H1 (cell line): ENCODE measurements around the gene CRB2.

Experiments
- CREB1 ChIP-seq: IDR thresholded peaks from 2 replicates; pipeline ENCODE4 v1.6.1; 2012; ENCODE audit warnings: inconsistent platforms
- CTCF ChIP-seq, 3 experiments: IDR thresholded peaks; 1 replicate in 2 of 3; 2 replicates in 1 of 3; pipeline versions ENCODE4 v1.5.1 to v1.6.1; 2011; ENCODE audit warnings: low read length in 3 of 3, mild to moderate bottlenecking in 3 of 3, inconsistent platforms in 2 of 3, low read depth in 1 of 3, moderate library complexity in 1 of 3; ENCODE audit not compliant: insufficient read depth in 1 of 3; ENCODE audit errors: control extremely low read depth in 1 of 3
- POLR2A ChIP-seq, 2 experiments: IDR thresholded peaks; 1 replicate in 1 of 2; 2 replicates in 1 of 2; pipeline ENCODE4 v1.6.1; 2011; ENCODE audit warnings: low read depth in 2 of 2, low read length in 2 of 2, mild to moderate bottlenecking in 2 of 2; ENCODE audit errors: control extremely low read depth in 1 of 2
- POLR2AphosphoS5 ChIP-seq: IDR thresholded peaks from 2 replicates; pipeline ENCODE4 v1.6.1; 2011; ENCODE audit warnings: low read depth, low read length
- RFX5 ChIP-seq: IDR thresholded peaks from 2 replicates; pipeline ENCODE4 v1.6.1; 2011; ENCODE audit warnings: low read depth, low read length, improper control_type of control experiment, borderline replicate concordance
- SP4 ChIP-seq: IDR thresholded peaks from 2 replicates; pipeline ENCODE4 v1.6.1; 2012; ENCODE audit warnings: low read length, inconsistent platforms

DNA sequence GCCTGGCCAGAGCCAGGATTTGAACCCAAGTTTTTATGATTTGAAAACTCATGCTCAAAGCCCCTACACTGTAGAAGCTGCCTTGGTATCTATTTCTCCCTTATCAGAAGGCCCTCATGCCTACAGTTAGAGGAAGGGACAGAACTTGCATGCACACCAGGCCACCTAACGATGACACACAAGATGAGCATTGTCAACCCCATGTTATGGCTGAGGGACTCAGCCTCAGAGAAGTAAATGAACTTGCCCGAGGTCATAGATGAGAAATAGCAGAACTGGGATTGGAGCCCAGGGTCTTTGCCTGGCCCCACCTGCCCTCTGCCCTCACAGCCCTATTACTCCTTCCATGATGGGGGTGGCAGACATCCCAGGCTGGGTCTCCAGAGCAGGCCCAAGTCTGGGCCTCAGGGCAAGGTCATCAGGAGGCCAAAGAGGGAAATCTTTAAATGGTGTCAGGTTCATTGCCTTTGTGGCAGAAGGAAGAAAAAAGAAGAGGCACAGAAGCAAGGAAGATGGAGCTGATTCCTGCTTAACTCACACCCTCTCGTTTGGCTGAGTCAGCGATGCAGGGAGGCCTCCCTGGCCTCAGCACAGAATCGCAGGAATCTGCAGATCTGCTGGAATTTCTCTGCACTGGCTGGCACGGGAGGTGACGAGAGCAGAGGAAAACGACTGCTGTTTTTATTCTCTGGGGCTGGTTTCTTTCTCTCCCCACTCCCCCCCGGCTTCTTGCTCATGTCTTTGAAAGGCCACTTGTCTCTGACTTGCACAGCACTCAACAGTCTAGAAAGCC lies 20.6 kb upstream of the CRB2 start:
- no peak for TF ChIP-seq SP4
- no peak for TF ChIP-seq POLR2AphosphoS5
- no peak for TF ChIP-seq CTCF (IDR thresholded peaks at IDR 0.05; ENCODE audit: control extremely low read depth in 1 of 3, insufficient read depth in 1 of 3, low read depth in 1 of 3, low read length in 3 of 3)
- no peak for TF ChIP-seq POLR2A (IDR thresholded peaks at IDR 0.05; ENCODE audit: control extremely low read depth in 1 of 2, low read depth in 2 of 2, low read length in 2 of 2)
- TF ChIP-seq CREB1 = no peak
- TF ChIP-seq RFX5 = no peak
